Measurements from ENCODE around the gene LDAH. TPM values are rescaled to one million over a fixed set of nuclear protein-coding genes. Genes with fewer than 3 reads are reported as not detected.

Gene LDAH
- total and polyA plus RNA-seq, 10 of the 15 experiments (the other 5 are each of a cell fraction or from before 2014, with no cell fraction given): 17.9 to 44.7 (median 30.0) TPM

DNA sequence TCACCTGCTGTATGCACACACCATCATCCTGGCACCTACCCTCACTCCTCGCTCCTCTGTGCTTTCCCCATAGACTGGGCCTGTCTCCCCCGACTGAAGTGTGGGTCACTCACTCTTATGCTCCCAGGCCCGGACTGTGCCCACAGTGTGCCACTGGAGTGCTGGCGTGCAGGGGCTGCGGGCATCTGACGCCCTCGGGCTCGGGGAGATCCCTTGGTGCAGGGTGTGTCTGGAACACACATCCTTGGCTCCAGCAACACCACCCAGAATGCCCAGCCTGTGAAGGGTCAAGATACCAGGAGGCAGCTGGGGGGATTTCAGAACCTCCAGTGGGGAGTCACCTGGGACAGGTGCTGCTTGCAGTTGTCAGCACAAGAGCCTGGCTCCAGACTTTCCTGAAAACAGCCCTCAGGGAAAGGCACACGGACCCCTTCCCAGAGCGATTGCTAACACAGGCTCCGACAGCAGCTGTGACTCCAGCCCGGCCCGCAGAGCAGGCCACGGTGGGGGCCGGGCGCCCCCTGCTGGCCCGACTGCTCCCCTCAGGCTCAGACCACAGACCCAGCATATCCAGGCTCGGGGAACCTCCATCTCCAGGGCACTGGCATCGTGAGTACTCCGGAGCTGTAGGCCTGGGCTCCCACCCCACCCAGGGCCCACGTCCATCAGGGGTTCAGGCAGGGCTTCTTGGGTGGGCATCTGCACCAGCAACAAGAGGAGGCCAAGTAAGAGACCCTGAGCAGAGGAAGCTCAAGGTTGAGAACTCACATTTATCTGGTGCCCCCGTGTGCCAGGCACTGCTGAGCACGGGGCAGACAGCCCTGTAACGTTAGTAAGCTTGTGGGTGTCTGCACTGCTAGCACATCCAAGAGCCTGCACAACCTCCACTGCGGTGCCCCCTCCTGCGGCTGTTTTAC, 180.6 kb downstream of the LDAH start (continued):
- TF ChIP-seq, protein P1, sequence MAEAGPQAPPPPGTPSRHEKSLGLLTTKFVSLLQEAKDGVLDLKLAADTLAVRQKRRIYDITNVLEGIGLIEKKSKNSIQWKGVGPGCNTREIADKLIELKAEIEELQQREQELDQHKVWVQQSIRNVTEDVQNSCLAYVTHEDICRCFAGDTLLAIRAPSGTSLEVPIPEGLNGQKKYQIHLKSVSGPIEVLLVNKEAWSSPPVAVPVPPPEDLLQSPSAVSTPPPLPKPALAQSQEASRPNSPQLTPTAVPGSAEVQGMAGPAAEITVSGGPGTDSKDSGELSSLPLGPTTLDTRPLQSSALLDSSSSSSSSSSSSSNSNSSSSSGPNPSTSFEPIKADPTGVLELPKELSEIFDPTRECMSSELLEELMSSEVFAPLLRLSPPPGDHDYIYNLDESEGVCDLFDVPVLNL (IDR thresholded peaks at IDR 0.05; ENCODE audit: low read depth, low read length): no peak
- TF ChIP-seq DPF2 (IDR thresholded peaks at IDR 0.05) (no peak), ZNF384 (IDR thresholded peaks at IDR 0.05; ENCODE audit: borderline replicate concordance, low read depth, low read length) (no peak), FOXM1 (IDR thresholded peaks at IDR 0.05; ENCODE audit: low read depth, low read length) (0 out of 2 replicates have a peak, but pooled peaks have one; percentile 26), MYC (IDR thresholded peaks at IDR 0.05; ENCODE audit: insufficient read depth, insufficient read length, insufficient replicate concordance, low read length, severe bottlenecking) (no peak), MEF2B (IDR thresholded peaks at IDR 0.05; ENCODE audit: partially characterized antibody, poor library complexity, severe bottlenecking) (no peak), CREM (IDR thresholded peaks at IDR 0.05; ENCODE audit: low read depth) (no peak), KLF5 (IDR thresholded peaks at IDR 0.05; ENCODE audit: partially characterized antibody) (no peak), RUNX3 (IDR thresholded peaks at IDR 0.05; ENCODE audit: low read length) (peak; percentile 68), NRF1 (conservative IDR thresholded peaks at IDR 0.05; ENCODE audit: low read depth, low read length) (no peak), FOXK2 (IDR thresholded peaks at IDR 0.05) (no peak), CHD4 (IDR thresholded peaks at IDR 0.05) (no peak), CBFB (IDR thresholded peaks at IDR 0.05; ENCODE audit: low read depth) (peak; percentile 26; the same call in 1 of the 2 replicates), NR2F1 (conservative IDR thresholded peaks at IDR 0.05) (no peak), CREB1 (IDR thresholded peaks at IDR 0.05; ENCODE audit: low read depth) (0 out of 2 replicates have a peak, but pooled peaks have one; percentile 8), SUZ12 (IDR thresholded peaks at IDR 0.05; ENCODE audit: unreplicated experiment) (no peak), BHLHE40 (IDR thresholded peaks at IDR 0.05; ENCODE audit: borderline replicate concordance in 1 of 2, low read depth in 2 of 2, low read length in 1 of 2) (no peak), SIN3A (IDR thresholded peaks at IDR 0.05; ENCODE audit: low read depth, low read length) (no peak), YY1 (IDR thresholded peaks at IDR 0.05; ENCODE audit: low read depth, low read length) (peak; percentile 80)
- TF ChIP-seq, protein P2, sequence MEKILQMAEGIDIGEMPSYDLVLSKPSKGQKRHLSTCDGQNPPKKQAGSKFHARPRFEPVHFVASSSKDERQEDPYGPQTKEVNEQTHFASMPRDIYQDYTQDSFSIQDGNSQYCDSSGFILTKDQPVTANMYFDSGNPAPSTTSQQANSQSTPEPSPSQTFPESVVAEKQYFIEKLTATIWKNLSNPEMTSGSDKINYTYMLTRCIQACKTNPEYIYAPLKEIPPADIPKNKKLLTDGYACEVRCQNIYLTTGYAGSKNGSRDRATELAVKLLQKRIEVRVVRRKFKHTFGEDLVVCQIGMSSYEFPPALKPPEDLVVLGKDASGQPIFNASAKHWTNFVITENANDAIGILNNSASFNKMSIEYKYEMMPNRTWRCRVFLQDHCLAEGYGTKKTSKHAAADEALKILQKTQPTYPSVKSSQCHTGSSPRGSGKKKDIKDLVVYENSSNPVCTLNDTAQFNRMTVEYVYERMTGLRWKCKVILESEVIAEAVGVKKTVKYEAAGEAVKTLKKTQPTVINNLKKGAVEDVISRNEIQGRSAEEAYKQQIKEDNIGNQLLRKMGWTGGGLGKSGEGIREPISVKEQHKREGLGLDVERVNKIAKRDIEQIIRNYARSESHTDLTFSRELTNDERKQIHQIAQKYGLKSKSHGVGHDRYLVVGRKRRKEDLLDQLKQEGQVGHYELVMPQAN (conservative IDR thresholded peaks at IDR 0.05): no peak
- TF ChIP-seq, protein P3, sequence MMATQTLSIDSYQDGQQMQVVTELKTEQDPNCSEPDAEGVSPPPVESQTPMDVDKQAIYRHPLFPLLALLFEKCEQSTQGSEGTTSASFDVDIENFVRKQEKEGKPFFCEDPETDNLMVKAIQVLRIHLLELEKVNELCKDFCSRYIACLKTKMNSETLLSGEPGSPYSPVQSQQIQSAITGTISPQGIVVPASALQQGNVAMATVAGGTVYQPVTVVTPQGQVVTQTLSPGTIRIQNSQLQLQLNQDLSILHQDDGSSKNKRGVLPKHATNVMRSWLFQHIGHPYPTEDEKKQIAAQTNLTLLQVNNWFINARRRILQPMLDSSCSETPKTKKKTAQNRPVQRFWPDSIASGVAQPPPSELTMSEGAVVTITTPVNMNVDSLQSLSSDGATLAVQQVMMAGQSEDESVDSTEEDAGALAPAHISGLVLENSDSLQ (IDR thresholded peaks at IDR 0.05): no peak

Measured in GM12878 (cell line).